HG03521 (cell line): ENCODE results near the gene CENPP.
"Not testable (repeated sequence)": the region's sequence is repeated elsewhere in the genome, so short reads cannot be mapped to it uniquely, and the experiment has no call there.

ENCODE experiments used
- ATAC-seq: cut with Tn5 transposase; IDR thresholded peaks from one replicate; pipeline ENCODE4 v1.9.1; 2021; ENCODE audit warnings: mild to moderate bottlenecking, moderate library complexity; ENCODE audit not compliant: unreplicated experiment

CENPP gene

GRCh38 chr9:92589923-92590322 is 264.2 kb downstream of the CENPP start:
- no peak for ATAC-seq

GRCh38 chr9:92590377-92590776 is 264.6 kb downstream of the CENPP start:
- ATAC-seq: no peak

GRCh38 chr9:92592537-92592936 is 266.8 kb downstream of the CENPP start:
- no peak for ATAC-seq

- ATAC-seq: no peak
Observed at GRCh38 chr9:92592946-92593861, 267.5 kb downstream of the CENPP start.

DNA sequence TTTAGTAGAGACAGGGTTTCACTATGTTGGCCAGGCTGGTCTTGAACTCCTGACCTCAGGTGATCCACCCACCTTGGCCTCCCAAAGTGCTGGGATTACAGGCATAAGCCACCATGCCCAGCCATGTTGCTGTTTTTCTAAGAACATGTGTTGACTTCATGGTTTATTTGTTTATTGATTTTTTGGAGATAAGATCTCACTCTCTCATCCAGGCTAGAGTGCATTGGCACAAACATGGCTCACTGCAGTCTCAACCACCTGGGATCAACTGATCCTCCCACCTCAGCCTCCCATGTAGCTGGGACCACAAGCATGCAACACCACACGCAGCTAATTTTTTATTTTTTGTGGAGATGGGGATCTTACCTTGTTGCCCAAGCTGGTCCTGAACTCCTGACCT is 269.3 kb downstream of the CENPP start:
- not testable (repeated sequence) for ATAC-seq

GRCh38 chr9:92595930-92596329 is 270.2 kb downstream of the CENPP start:
- ATAC-seq: no peak

- ATAC-seq: no peak
Observed at GRCh38 chr9:92598382-92598781, 272.6 kb downstream of the CENPP start.

GRCh38 chr9:92599938-92600461 is 274.2 kb downstream of the CENPP start:
- no peak for ATAC-seq

DNA sequence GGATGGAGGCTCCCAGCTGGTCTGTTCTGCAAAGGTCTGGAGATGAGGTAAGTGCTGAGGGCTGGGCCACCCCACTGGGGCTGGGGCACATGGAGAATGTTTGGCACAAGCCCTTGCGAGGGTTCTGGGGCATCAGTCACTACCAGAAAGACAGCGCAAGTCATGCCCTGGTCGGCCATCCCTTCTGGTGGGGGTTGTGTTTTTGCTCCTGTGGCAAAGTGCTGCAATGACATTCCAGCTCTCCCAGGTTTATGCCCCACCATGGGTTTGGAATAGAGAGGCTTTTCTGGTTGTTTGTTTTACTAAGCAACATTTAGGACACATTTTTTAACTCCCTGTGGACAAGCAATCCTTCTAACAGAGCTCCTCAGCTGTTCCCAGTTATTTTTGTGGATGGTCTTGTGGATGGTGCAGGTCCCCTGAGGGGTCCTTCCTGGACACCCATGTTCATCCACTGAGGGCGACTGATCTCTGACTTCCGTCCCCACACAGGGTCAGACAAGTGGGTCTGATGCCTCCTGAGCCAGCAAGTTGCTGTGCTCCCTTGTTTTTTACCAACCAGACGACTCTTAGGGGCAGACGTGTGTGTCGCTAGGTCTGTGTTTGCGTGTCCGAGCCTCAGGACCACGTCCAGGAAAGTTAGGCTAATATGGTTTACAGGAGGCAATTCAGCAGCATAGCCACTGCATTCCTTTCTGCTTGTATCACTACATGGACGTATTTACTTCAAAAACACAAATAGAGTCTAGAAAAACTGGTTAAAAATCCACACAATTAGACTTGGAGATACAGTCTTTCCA is 274.9 kb downstream of the CENPP start:
- no peak for ATAC-seq

DNA sequence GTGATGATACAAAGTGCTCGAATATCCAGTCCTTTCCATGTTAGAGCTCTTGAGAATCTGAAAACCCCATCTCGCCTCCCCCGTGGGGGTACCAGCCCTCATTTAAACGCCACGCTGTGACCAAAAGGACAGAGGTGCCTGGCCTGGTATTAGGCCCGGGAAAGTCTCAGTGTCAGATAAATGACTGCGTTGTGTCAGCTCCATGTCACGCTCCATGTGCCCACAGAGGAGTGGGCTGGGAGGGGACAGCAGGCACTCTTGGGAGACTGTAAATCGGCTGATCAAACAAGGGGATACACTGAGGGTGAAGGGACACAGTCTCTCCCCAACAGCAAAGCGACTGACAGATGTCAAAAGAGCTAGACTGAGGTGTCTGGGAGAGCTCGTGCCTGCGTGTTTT is 275.7 kb downstream of the CENPP start:
- ATAC-seq: no peak

DNA sequence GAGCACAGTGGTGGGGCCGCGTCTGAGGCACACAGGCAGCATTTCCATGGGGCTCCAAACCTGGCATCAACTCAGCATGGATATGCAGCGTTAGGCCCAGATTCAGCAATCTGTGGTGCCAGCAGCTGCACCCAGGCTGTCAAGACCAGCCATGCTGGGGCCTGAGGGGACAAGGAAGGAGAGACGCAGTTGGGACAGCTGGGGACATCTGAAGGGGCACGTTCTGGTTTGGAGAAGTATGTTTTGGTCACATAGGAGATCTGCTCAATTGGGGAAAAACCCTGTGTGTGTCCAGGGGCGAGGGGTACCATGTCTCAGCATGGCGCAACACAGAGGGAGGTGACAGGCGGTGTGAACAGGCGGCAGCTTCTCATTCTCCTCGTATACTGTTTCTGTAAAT is 276.7 kb downstream of the CENPP start:
- no peak for ATAC-seq

DNA sequence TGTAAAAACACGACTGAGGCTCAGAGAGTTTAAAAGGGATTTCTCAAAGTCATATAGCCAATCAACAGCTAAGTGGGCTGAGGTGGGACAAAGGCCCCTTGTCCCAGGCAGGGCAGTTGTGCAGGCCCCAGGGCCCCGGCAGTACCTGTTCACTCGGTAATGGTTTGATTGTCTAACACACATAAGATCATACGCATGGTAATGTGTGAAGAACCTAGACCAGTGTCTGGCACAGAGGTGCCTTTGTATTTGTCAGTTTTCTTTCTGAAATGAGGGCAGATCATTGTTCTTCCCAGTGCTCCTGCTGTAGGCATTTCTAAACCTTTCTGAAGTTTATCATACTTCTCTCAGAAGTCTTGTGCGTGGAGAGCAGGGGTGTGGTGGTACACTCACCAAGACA is 277.3 kb downstream of the CENPP start:
- ATAC-seq: no peak

- no peak for ATAC-seq
Observed at GRCh38 chr9:92603990-92604389, 278.2 kb downstream of the CENPP start.

- no peak for ATAC-seq
Observed at GRCh38 chr9:92605224-92605623, 279.5 kb downstream of the CENPP start.

GRCh38 chr9:92607088-92607487 is 281.3 kb downstream of the CENPP start:
- ATAC-seq: no peak

- ATAC-seq: no peak
Observed at GRCh38 chr9:92607773-92608172, 282.0 kb downstream of the CENPP start.

- ATAC-seq: no peak
Observed at GRCh38 chr9:92608241-92608908, 282.6 kb downstream of the CENPP start.

DNA sequence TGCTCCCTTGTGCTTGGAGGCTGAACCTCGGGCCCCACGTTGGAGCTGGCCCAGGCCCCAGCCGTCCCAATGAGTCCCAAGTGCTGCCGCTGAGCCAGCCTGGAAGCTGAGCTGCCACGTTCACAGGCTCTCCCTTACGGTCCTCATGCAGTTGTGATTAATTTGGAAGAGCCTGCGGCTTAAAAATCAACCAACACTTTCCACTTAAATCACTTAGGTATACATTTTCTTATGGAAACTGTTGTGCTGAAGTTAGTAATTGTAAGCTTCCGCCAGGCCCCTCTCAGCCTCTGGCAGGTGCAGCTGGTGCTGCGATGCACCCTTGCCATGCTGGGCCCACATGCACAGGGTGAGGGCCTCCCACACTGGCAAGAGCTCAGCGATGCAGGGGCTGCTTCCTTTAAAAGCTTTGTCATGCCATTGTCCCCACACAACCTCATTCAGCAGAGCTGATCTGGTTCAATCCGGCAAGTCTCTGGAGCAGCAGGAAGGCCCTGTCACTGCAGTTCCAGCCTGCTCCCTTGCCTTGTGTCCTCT is 283.2 kb downstream of the CENPP start:
- no peak for ATAC-seq

GRCh38 chr9:92610470-92611420 is 285.0 kb downstream of the CENPP start:
- ATAC-seq: no peak
